KOPT-K1 (cell line): ENCODE measurements around the gene ISYNA1.

ENCODE experiments used
- H3K27ac ChIP-seq: fragments of 200-600 bp; sonication (generic); 2 replicates; pipeline ENCODE4 v1.5.1; 2016; ENCODE audit warnings: antibody characterized with exemption, mild to moderate bottlenecking, low read depth, low read length; ENCODE audit not compliant: poor library complexity, severe bottlenecking
- H3K36me3 ChIP-seq: fragments of 200-600 bp; sonication (generic); 2 replicates; pipeline ENCODE4 v1.5.1; 2017; ENCODE audit warnings: antibody characterized with exemption, mild to moderate bottlenecking, low read length, moderate library complexity; ENCODE audit not compliant: insufficient read depth
- H3K9me3 ChIP-seq: fragments of 200-600 bp; sonication (generic); 2 replicates; pipeline ENCODE4 v1.5.1; 2017; ENCODE audit warnings: antibody characterized with exemption, low read length, mild to moderate bottlenecking; ENCODE audit not compliant: insufficient read depth, poor library complexity, severe bottlenecking

Gene ISYNA1

GRCh38 chr19:18456279-18456678 is 18.3 kb upstream of the ISYNA1 start:
- peaks cover 62% of the 10 kb centered on the region for H3K36me3 ChIP-seq
- no peak overlapping the region for H3K27ac ChIP-seq
- no peaks in the 10 kb centered on the region for H3K9me3 ChIP-seq

- H3K27ac ChIP-seq = no peak overlapping the region
- no peaks in the 10 kb centered on the region for H3K9me3 ChIP-seq
- H3K36me3 ChIP-seq = peaks cover 59% of the 10 kb centered on the region
Observed at GRCh38 chr19:18453269-18454024, 15.5 kb upstream of the ISYNA1 start.

- H3K36me3 ChIP-seq = peaks cover 57% of the 10 kb centered on the region
- no peak overlapping the region for H3K27ac ChIP-seq
- H3K9me3 ChIP-seq = no peaks in the 10 kb centered on the region
Observed at GRCh38 chr19:18452386-18452785, 14.5 kb upstream of the ISYNA1 start.

- Histone ChIP-seq H3K36me3 (peaks cover 57% of the 10 kb centered on the region), H3K9me3 (no peaks in the 10 kb centered on the region), H3K27ac (no peak overlapping the region)
Observed at GRCh38 chr19:18450931-18451836, 13.3 kb upstream of the ISYNA1 start.

- H3K9me3 ChIP-seq = no peaks in the 10 kb centered on the region
- no peak overlapping the region for H3K27ac ChIP-seq
- H3K36me3 ChIP-seq = peaks cover 61% of the 10 kb centered on the region
Observed at GRCh38 chr19:18450021-18450930, 12.3 kb upstream of the ISYNA1 start.

GRCh38 chr19:18449552-18449951 is 11.6 kb upstream of the ISYNA1 start:
- H3K27ac ChIP-seq = no peak overlapping the region
- H3K9me3 ChIP-seq = no peaks in the 10 kb centered on the region
- H3K36me3 ChIP-seq = peaks cover 68% of the 10 kb centered on the region

GRCh38 chr19:18446811-18447359 is 9.0 kb upstream of the ISYNA1 start:
- peaks cover 88% of the 10 kb centered on the region for H3K36me3 ChIP-seq
- H3K9me3 ChIP-seq = no peaks in the 10 kb centered on the region
- no peak overlapping the region for H3K27ac ChIP-seq

GRCh38 chr19:18446145-18446810 is 8.3 kb upstream of the ISYNA1 start:
- Histone ChIP-seq H3K9me3 (no peaks in the 10 kb centered on the region), H3K27ac (no peak overlapping the region), H3K36me3 (peaks cover 81% of the 10 kb centered on the region)

GRCh38 chr19:18445262-18445948 is 7.5 kb upstream of the ISYNA1 start:
- Histone ChIP-seq H3K36me3 (peaks cover 76% of the 10 kb centered on the region), H3K9me3 (no peaks in the 10 kb centered on the region), H3K27ac (no peak overlapping the region)

- no peak overlapping the region for H3K27ac ChIP-seq
- H3K36me3 ChIP-seq = peaks cover 67% of the 10 kb centered on the region
Observed at GRCh38 chr19:18444513-18444912, 6.6 kb upstream of the ISYNA1 start.

GRCh38 chr19:18443831-18444230 is 5.9 kb upstream of the ISYNA1 start:
- Histone ChIP-seq H3K36me3 (peaks cover 60% of the 10 kb centered on the region), H3K27ac (no peak overlapping the region), H3K9me3 (no peaks in the 10 kb centered on the region)

More at GRCh38 chr19:18444513-18444912, 6.6 kb upstream of the ISYNA1 start:
- H3K9me3 ChIP-seq = no peaks in the 10 kb centered on the region

- peaks cover 56% of the 10 kb centered on the region for H3K36me3 ChIP-seq
- H3K27ac ChIP-seq = no peak overlapping the region
- H3K9me3 ChIP-seq = no peaks in the 10 kb centered on the region
Observed at GRCh38 chr19:18443406-18443805, 5.5 kb upstream of the ISYNA1 start.

- no peak overlapping the region for H3K27ac ChIP-seq
Observed at GRCh38 chr19:18442941-18443340, 5.0 kb upstream of the ISYNA1 start.

More at GRCh38 chr19:18442941-18443340, 5.0 kb upstream of the ISYNA1 start:
- Histone ChIP-seq H3K9me3 (no peaks in the 10 kb centered on the region), H3K36me3 (peaks cover 52% of the 10 kb centered on the region)
